Measurements from ENCODE around the gene NFILZ.

GRCh38 chr19:8584965-8585893 lies 45.2 kb upstream of the NFILZ start:
- TF ChIP-seq, protein P1, sequence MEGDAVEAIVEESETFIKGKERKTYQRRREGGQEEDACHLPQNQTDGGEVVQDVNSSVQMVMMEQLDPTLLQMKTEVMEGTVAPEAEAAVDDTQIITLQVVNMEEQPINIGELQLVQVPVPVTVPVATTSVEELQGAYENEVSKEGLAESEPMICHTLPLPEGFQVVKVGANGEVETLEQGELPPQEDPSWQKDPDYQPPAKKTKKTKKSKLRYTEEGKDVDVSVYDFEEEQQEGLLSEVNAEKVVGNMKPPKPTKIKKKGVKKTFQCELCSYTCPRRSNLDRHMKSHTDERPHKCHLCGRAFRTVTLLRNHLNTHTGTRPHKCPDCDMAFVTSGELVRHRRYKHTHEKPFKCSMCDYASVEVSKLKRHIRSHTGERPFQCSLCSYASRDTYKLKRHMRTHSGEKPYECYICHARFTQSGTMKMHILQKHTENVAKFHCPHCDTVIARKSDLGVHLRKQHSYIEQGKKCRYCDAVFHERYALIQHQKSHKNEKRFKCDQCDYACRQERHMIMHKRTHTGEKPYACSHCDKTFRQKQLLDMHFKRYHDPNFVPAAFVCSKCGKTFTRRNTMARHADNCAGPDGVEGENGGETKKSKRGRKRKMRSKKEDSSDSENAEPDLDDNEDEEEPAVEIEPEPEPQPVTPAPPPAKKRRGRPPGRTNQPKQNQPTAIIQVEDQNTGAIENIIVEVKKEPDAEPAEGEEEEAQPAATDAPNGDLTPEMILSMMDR (conservative IDR thresholded peaks at IDR 0.05): no peak
- TF ChIP-seq EZH2 (IDR thresholded peaks at IDR 0.05; ENCODE audit: low read depth): no peak
